ENCODE data around the gene KCTD2. TPM values are rescaled to one million over a fixed set of nuclear protein-coding genes. Genes with fewer than 3 reads are reported as not detected.
A peak's percentile ranks its signal among the peaks of the same experiment; 100 is the strongest.

KCTD2 gene
- total and polyA plus RNA-seq, 2 of the 13 experiments (the other 11 are each of a cell fraction or from before 2014, with no cell fraction given) = 28.3 to 32.6 TPM

DNA sequence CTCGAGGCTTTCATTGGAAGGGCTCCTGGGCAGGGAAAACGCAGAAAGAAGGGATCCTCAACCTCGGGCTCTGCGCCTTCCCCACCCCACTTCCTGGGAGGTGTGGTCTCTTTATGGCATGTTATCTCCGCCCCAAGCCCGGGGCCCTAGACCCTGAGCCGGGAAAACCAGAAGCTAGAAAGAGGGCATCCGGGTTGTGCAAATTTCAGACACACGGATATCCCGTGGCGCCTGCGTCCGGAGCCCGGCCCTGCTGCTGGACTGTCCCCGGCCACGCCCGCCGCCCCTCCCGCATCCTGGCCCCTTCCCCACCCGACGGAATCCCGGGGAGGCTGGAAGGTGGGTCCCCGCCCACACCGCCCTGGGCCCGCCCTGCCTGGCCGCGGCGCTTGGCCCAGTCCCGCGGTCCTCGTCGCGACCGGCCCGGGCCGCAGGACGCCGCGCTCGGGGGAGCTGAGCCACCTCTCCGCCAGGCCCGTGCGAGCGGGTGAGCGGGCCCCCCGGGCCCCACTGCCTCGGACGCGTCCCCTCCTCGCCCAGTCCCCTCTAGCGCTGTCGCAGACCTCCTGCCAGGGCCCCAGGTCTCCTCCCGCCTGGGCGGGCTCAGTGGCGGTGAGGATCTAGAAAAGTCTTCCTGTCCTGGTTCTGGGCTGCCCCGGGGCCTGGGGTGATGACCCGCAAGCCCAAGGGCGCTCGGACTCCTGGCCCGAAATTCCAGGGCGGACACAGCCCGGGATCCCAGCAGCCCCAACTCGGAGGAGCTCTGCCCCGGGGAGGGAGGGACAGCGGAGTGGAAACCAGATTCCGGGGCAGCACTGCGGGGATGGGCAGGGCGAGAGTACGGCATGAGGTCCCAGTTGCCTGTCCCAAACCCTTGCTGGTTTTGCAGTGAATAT is 40.8 kb downstream of the KCTD2 start, which contains the start of gene SLC16A5 (continued):
- TF ChIP-seq SMARCE1 (IDR thresholded peaks at IDR 0.05; ENCODE audit: borderline replicate concordance) (no peak), ZNF12 (CRISPR knock-in tag; IDR thresholded peaks at IDR 0.05) (no peak), SCMH1 (CRISPR knock-in tag; IDR thresholded peaks at IDR 0.05; ENCODE audit: borderline replicate concordance) (no peak), ZFP90 (CRISPR knock-in tag; IDR thresholded peaks at IDR 0.05; ENCODE audit: borderline replicate concordance) (no peak), ZNF7 (CRISPR knock-in tag; IDR thresholded peaks at IDR 0.05) (no peak), THYN1 (CRISPR knock-in tag; IDR thresholded peaks at IDR 0.05; ENCODE audit: borderline replicate concordance, low read depth) (no peak), AHR (CRISPR knock-in tag; IDR thresholded peaks at IDR 0.05) (peak; percentile 49; the same call in 1 of the 2 replicates), SOX5 (CRISPR knock-in tag; IDR thresholded peaks at IDR 0.05; ENCODE audit: borderline replicate concordance) (peak; percentile 48; the same call in 1 of the 2 replicates), WIZ (CRISPR knock-in tag; IDR thresholded peaks at IDR 0.05) (no peak), ZNF724P (CRISPR knock-in tag; IDR thresholded peaks at IDR 0.05; ENCODE audit: borderline replicate concordance) (no peak)
- TF ChIP-seq, protein P1, sequence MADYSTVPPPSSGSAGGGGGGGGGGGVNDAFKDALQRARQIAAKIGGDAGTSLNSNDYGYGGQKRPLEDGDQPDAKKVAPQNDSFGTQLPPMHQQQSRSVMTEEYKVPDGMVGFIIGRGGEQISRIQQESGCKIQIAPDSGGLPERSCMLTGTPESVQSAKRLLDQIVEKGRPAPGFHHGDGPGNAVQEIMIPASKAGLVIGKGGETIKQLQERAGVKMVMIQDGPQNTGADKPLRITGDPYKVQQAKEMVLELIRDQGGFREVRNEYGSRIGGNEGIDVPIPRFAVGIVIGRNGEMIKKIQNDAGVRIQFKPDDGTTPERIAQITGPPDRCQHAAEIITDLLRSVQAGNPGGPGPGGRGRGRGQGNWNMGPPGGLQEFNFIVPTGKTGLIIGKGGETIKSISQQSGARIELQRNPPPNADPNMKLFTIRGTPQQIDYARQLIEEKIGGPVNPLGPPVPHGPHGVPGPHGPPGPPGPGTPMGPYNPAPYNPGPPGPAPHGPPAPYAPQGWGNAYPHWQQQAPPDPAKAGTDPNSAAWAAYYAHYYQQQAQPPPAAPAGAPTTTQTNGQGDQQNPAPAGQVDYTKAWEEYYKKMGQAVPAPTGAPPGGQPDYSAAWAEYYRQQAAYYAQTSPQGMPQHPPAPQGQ (CRISPR knock-in tag; IDR thresholded peaks at IDR 0.05; ENCODE audit: borderline replicate concordance) = no peak
- TF ChIP-seq, protein P2, sequence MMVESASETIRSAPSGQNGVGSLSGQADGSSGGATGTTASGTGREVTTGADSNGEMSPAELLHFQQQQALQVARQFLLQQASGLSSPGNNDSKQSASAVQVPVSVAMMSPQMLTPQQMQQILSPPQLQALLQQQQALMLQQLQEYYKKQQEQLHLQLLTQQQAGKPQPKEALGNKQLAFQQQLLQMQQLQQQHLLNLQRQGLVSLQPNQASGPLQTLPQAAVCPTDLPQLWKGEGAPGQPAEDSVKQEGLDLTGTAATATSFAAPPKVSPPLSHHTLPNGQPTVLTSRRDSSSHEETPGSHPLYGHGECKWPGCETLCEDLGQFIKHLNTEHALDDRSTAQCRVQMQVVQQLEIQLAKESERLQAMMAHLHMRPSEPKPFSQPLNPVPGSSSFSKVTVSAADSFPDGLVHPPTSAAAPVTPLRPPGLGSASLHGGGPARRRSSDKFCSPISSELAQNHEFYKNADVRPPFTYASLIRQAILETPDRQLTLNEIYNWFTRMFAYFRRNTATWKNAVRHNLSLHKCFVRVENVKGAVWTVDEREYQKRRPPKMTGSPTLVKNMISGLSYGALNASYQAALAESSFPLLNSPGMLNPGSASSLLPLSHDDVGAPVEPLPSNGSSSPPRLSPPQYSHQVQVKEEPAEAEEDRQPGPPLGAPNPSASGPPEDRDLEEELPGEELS (CRISPR knock-in tag; IDR thresholded peaks at IDR 0.05) = peak; percentile 76; the same call in 1 of the 2 replicates
- TF ChIP-seq, protein P3, sequence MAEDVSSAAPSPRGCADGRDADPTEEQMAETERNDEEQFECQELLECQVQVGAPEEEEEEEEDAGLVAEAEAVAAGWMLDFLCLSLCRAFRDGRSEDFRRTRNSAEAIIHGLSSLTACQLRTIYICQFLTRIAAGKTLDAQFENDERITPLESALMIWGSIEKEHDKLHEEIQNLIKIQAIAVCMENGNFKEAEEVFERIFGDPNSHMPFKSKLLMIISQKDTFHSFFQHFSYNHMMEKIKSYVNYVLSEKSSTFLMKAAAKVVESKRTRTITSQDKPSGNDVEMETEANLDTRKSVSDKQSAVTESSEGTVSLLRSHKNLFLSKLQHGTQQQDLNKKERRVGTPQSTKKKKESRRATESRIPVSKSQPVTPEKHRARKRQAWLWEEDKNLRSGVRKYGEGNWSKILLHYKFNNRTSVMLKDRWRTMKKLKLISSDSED (CRISPR knock-in tag; IDR thresholded peaks at IDR 0.05) = no peak
- TF ChIP-seq, protein P4, sequence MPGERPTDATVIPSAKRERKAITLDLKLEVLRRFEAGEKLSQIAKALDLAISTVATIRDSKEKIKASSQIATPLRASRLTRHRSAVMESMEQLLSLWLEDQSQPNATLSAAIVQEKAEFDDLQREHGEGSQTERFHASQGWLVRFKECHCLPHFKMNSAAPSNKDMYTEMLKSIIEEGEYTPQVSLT (CRISPR knock-in tag; IDR thresholded peaks at IDR 0.05; ENCODE audit: borderline replicate concordance, low read depth) = no peak
- TF ChIP-seq, protein P5, sequence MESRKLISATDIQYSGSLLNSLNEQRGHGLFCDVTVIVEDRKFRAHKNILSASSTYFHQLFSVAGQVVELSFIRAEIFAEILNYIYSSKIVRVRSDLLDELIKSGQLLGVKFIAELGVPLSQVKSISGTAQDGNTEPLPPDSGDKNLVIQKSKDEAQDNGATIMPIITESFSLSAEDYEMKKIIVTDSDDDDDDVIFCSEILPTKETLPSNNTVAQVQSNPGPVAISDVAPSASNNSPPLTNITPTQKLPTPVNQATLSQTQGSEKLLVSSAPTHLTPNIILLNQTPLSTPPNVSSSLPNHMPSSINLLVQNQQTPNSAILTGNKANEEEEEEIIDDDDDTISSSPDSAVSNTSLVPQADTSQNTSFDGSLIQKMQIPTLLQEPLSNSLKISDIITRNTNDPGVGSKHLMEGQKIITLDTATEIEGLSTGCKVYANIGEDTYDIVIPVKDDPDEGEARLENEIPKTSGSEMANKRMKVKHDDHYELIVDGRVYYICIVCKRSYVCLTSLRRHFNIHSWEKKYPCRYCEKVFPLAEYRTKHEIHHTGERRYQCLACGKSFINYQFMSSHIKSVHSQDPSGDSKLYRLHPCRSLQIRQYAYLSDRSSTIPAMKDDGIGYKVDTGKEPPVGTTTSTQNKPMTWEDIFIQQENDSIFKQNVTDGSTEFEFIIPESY (CRISPR knock-in tag; IDR thresholded peaks at IDR 0.05) = peak; percentile 6; the same call in 1 of the 2 replicates
- TF ChIP-seq, protein P6, sequence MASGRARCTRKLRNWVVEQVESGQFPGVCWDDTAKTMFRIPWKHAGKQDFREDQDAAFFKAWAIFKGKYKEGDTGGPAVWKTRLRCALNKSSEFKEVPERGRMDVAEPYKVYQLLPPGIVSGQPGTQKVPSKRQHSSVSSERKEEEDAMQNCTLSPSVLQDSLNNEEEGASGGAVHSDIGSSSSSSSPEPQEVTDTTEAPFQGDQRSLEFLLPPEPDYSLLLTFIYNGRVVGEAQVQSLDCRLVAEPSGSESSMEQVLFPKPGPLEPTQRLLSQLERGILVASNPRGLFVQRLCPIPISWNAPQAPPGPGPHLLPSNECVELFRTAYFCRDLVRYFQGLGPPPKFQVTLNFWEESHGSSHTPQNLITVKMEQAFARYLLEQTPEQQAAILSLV (CRISPR knock-in tag; IDR thresholded peaks at IDR 0.05; ENCODE audit: borderline replicate concordance) = no peak

All from HepG2 (cell line).